Adrenal gland (tissue), 5 donors: Measurements from ENCODE around the gene PRKCA.

ENCODE experiments used
- POLR2A ChIP-seq, 2 donors: fragments of 450-650 bp; IDR thresholded peaks; one replicate each; pipeline ENCODE4 v1.6.1; 2017; ENCODE audit warnings: antibody characterized with exemption in 2 of 2, mild to moderate bottlenecking in 2 of 2, moderate library complexity in 1 of 2
- TF ChIP-seq, protein P1 (sequence below), 6 experiments: fragments of 450-650 bp in 4 of 6; fragments of 200-600 bp in 2 of 6; sonication (generic) in 1 of 6; IDR thresholded peaks; 1 replicate in 5 of 6; 2 replicates in 1 of 6; pipeline versions ENCODE4 v1.5.1 to v1.8.0; 2016 to 2021; ENCODE audit warnings: antibody characterized with exemption in 6 of 6, mild to moderate bottlenecking in 2 of 6, moderate library complexity in 1 of 6
- donor health status: DM: no; HTN: no; CAD: no.

GRCh38 chr17:66307257-66307656 lies 4.8 kb downstream of the PRKCA start:
- no peak for TF ChIP-seq POLR2A (IDR thresholded peaks at IDR 0.05)
- TF ChIP-seq, protein P1, sequence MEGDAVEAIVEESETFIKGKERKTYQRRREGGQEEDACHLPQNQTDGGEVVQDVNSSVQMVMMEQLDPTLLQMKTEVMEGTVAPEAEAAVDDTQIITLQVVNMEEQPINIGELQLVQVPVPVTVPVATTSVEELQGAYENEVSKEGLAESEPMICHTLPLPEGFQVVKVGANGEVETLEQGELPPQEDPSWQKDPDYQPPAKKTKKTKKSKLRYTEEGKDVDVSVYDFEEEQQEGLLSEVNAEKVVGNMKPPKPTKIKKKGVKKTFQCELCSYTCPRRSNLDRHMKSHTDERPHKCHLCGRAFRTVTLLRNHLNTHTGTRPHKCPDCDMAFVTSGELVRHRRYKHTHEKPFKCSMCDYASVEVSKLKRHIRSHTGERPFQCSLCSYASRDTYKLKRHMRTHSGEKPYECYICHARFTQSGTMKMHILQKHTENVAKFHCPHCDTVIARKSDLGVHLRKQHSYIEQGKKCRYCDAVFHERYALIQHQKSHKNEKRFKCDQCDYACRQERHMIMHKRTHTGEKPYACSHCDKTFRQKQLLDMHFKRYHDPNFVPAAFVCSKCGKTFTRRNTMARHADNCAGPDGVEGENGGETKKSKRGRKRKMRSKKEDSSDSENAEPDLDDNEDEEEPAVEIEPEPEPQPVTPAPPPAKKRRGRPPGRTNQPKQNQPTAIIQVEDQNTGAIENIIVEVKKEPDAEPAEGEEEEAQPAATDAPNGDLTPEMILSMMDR (IDR thresholded peaks at IDR 0.05) = no peak
